K562 (cell line): ENCODE results near the gene PTX3.

Source experiments
- NFE2 ChIP-seq: IDR thresholded peaks from 2 replicates; pipeline ENCODE4 v1.6.1; 2014; ENCODE audit warnings: antibody characterized with exemption, low read depth
- NFIC ChIP-seq: fragments of 450-650 bp; IDR thresholded peaks from 2 replicates; pipeline ENCODE4 v1.6.1; 2017; ENCODE audit warnings: mild to moderate bottlenecking, inconsistent platforms

DNA sequence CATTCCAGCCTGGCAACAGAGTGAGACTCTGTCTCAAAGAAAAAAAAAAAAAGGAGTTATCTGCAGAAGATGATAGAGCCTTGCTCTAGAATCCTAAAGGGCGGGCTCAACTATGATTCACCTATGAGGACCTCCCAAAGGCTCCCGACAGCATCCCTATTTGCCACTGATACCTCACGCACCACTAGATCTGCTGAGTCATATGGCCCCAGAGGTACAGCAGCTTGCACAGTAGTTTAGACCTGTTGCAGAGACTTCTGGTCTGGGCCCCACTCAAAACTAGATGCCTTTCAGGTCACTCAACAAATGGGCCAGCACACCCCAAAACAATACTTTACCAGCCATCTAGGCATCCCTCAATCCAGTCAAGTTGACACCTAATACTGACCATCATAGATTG, 38.1 kb upstream of the PTX3 start:
- TF ChIP-seq NFIC (no peak), NFE2 (peak; percentile 83)
